Body of pancreas (tissue), 4 donors: ENCODE measurements around the gene SLC25A13. TPM values are rescaled to one million over a fixed set of nuclear protein-coding genes. Genes with fewer than 3 reads are reported as not detected.

Source experiments
- ATAC-seq: fragments of 150-250 bp; one replicate; pipeline ENCODE4 v1.9.1; 2016
- DNase-seq, 4 donors: peaks; one replicate each; pipeline ENCODE4 v3.0.0-alpha.2; 2019
- H3K27ac ChIP-seq, 4 donors: fragments of 200-600 bp; sonication (generic); 1 replicate in 3 of 4; 2 replicates in 1 of 4; pipeline versions ENCODE4 v1.5.1 to v1.6.1; 2016 to 2019; ENCODE audit warnings: mild to moderate bottlenecking in 1 of 4, mixed read lengths in 1 of 4, moderate library complexity in 1 of 4
- H3K27me3 ChIP-seq, 2 donors: fragments of 200-600 bp; sonication (generic); one replicate each; pipeline ENCODE4 v1.6.0; 2016; ENCODE audit warnings: mild to moderate bottlenecking in 1 of 2
- H3K36me3 ChIP-seq, 2 donors: fragments of 200-600 bp; sonication (generic); replicated peaks in 1 of 2; 2 replicates each; pipeline ENCODE4 v1.5.1; 2016; ENCODE audit warnings: low read depth in 2 of 2; ENCODE audit not compliant: insufficient read depth in 1 of 2
- H3K4me1 ChIP-seq: fragments of 200-600 bp; sonication (generic); one replicate; pipeline ENCODE4 v1.6.0; 2016
- H3K4me3 ChIP-seq, 2 donors: fragments of 200-600 bp; sonication (generic); 1 replicate in 1 of 2; 2 replicates in 1 of 2; pipeline ENCODE4 v1.5.1; 2016 to 2019
- H3K9me3 ChIP-seq, 3 donors: fragments of 200-600 bp; sonication (generic); 1 replicate in 2 of 3; 2 replicates in 1 of 3; pipeline ENCODE4 v1.5.1; 2016
- POLR2A ChIP-seq, 3 donors: fragments of 450-650 bp; IDR thresholded peaks; one replicate each; pipeline ENCODE4 v1.6.1; 2016; ENCODE audit warnings: antibody characterized with exemption in 3 of 3, mild to moderate bottlenecking in 2 of 3
- WGBS, 2 donors: methylation state at CpG; one replicate each; pipeline ENCODE4 v1.1.5; 2017; 5-methylcytosine and 5-hydroxymethylcytosine counted together
- intact Hi-C: fragments of 100-400 bp; cut with DNase I; formaldehyde crosslinking; loops from one replicate; pipeline ENCODE4 v1.15.1; 2023
- total RNA-seq, 2 donors: library from RNA; depleted of rRNA; stranded (reverse); fragments of >200 nt; gene quantifications; one replicate each; pipeline ENCODE4 v1.1.0, GENCODE V29; 2016
- TF ChIP-seq, protein P1 (sequence below), 7 experiments: fragments of 450-650 bp in 4 of 7; fragments of 200-600 bp in 3 of 7; sonication (generic) in 3 of 7; IDR thresholded peaks; one replicate each; pipeline ENCODE4 v1.5.1; 2016 to 2019; ENCODE audit warnings: antibody characterized with exemption in 7 of 7

The SLC25A13 gene
- total RNA-seq, 2 donors from 2014 or later, result 9.6 to 20.1 TPM

- H3K27ac ChIP-seq, result no peak overlapping the region
- H3K27me3 ChIP-seq, result no peaks in the 10 kb centered on the region
- no peak for TF ChIP-seq POLR2A (IDR thresholded peaks at IDR 0.05)
- ATAC-seq (no peak), DNase-seq (no peak)
- H3K9me3 ChIP-seq, result no peaks in the 10 kb centered on the region
- H3K4me1 ChIP-seq, result no peaks in the 10 kb centered on the region
- H3K36me3 ChIP-seq, result no peaks in the 10 kb centered on the region
- H3K4me3 ChIP-seq, result no peak overlapping the region
- intact Hi-C loops, result no loop called here
- WGBS, 2 donors, result 60 to 66% methylated on average over 2 of the region's 2 CpGs
Observed at GRCh38 chr7:96248405-96248804, 73.5 kb downstream of the SLC25A13 start.

- 86 to 88% methylated on average over 3 of the region's 3 CpGs for WGBS, 2 donors
- no peak for DNase-seq
- H3K27me3 ChIP-seq, result no peaks in the 10 kb centered on the region
- intact Hi-C loops, result no loop called here
- TF ChIP-seq, protein P1, sequence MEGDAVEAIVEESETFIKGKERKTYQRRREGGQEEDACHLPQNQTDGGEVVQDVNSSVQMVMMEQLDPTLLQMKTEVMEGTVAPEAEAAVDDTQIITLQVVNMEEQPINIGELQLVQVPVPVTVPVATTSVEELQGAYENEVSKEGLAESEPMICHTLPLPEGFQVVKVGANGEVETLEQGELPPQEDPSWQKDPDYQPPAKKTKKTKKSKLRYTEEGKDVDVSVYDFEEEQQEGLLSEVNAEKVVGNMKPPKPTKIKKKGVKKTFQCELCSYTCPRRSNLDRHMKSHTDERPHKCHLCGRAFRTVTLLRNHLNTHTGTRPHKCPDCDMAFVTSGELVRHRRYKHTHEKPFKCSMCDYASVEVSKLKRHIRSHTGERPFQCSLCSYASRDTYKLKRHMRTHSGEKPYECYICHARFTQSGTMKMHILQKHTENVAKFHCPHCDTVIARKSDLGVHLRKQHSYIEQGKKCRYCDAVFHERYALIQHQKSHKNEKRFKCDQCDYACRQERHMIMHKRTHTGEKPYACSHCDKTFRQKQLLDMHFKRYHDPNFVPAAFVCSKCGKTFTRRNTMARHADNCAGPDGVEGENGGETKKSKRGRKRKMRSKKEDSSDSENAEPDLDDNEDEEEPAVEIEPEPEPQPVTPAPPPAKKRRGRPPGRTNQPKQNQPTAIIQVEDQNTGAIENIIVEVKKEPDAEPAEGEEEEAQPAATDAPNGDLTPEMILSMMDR (IDR thresholded peaks at IDR 0.05), result no peak
- TF ChIP-seq POLR2A (IDR thresholded peaks at IDR 0.05), result no peak
- no peaks in the 10 kb centered on the region for H3K36me3 ChIP-seq
- H3K4me3 ChIP-seq, result no peak overlapping the region
- H3K4me1 ChIP-seq, result no peaks in the 10 kb centered on the region
- H3K9me3 ChIP-seq, result no peaks in the 10 kb centered on the region
- no peak for ATAC-seq
- H3K27ac ChIP-seq, result no peak overlapping the region
Observed at GRCh38 chr7:96246919-96247318, 75.0 kb downstream of the SLC25A13 start.

DNA sequence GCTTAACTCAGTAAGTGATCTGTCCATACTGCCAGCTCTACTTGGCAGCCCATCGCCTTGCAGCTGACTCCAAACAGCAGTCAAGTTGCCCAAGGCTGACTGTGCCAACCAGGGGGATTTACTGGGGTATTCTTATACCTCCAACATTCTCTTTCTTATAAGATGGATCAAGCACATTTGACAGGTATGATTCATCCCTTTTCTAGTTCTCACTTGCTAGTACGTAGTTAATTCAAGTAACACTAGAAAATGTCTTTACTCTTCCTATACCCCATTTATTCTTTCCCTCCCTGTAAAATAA lies 77.0 kb downstream of the SLC25A13 start:
- H3K36me3 ChIP-seq, result no peaks in the 10 kb centered on the region
- no peak overlapping the region for H3K4me3 ChIP-seq
- H3K27ac ChIP-seq, result no peak overlapping the region
- no peak for DNase-seq
- no peaks in the 10 kb centered on the region for H3K27me3 ChIP-seq
- no peak for ATAC-seq
- no peaks in the 10 kb centered on the region for H3K4me1 ChIP-seq
- TF ChIP-seq POLR2A (IDR thresholded peaks at IDR 0.05), result no peak
- TF ChIP-seq, protein P1 (IDR thresholded peaks at IDR 0.05), result no peak
- intact Hi-C loops, result no loop called here
- WGBS, 2 donors, result 89 to 96% methylated on average over 2 of the region's 2 CpGs
- H3K9me3 ChIP-seq, result no peaks in the 10 kb centered on the region

- Histone ChIP-seq H3K9me3 (no peaks in the 10 kb centered on the region), H3K27ac (no peak overlapping the region), H3K4me1 (no peaks in the 10 kb centered on the region), H3K27me3 (no peaks in the 10 kb centered on the region), H3K36me3 (no peaks in the 10 kb centered on the region), H3K4me3 (no peak overlapping the region)
- ATAC-seq (no peak), DNase-seq (no peak)
- TF ChIP-seq POLR2A (IDR thresholded peaks at IDR 0.05), result no peak
- TF ChIP-seq, protein P1 (IDR thresholded peaks at IDR 0.05), result no peak
- 83 to 86% methylated on average over 6 of the region's 6 CpGs for WGBS, 2 donors
- intact Hi-C loops, result no loop called here
Observed at GRCh38 chr7:96244244-96244991, 77.5 kb downstream of the SLC25A13 start.

- 90 to 95% methylated on average over 2 of the region's 2 CpGs for WGBS, 2 donors
- no peaks in the 10 kb centered on the region for H3K27me3 ChIP-seq
- TF ChIP-seq, protein P1 (IDR thresholded peaks at IDR 0.05), result no peak
- TF ChIP-seq POLR2A (IDR thresholded peaks at IDR 0.05), result no peak
- intact Hi-C loops, result no loop called here
- H3K4me1 ChIP-seq, result no peaks in the 10 kb centered on the region
- ATAC-seq (no peak), DNase-seq (no peak)
- H3K36me3 ChIP-seq, result no peaks in the 10 kb centered on the region
- H3K27ac ChIP-seq, result no peak overlapping the region
- H3K4me3 ChIP-seq, result no peak overlapping the region
- no peaks in the 10 kb centered on the region for H3K9me3 ChIP-seq
Observed at GRCh38 chr7:96243241-96243640, 78.7 kb downstream of the SLC25A13 start.
